HG03439 (cell line): ENCODE results near the gene ZNF138.
"Not testable (repeated sequence)": the region's sequence is repeated elsewhere in the genome, so short reads cannot be mapped to it uniquely, and the experiment has no call there.

Experiments used
- ATAC-seq: cut with Tn5 transposase; IDR thresholded peaks from one replicate; pipeline ENCODE4 v1.9.1; 2021; ENCODE audit warnings: mild to moderate bottlenecking, moderate library complexity; ENCODE audit not compliant: unreplicated experiment

ZNF138 gene

DNA sequence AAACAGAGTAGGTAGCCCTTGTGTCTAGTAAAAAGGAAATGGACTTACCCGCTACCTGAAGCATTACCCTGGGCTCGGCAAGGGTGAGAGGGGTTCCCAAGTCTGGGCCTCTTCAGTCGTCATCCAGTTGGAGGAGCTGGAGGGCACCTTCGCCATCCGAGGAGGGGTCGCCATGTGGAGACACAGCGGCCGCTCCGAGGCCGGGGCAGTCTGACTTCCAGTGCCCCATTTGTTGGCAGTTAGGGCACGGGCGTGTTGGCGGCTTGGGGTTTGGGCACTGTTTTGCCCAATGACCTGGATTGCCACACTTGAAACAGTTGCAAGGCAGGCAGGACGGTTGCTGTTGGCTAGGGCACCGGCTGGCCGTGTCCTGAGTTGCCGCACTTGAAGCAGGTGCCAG lies 43.8 kb downstream of the ZNF138 start:
- ATAC-seq, result not testable (repeated sequence)

DNA sequence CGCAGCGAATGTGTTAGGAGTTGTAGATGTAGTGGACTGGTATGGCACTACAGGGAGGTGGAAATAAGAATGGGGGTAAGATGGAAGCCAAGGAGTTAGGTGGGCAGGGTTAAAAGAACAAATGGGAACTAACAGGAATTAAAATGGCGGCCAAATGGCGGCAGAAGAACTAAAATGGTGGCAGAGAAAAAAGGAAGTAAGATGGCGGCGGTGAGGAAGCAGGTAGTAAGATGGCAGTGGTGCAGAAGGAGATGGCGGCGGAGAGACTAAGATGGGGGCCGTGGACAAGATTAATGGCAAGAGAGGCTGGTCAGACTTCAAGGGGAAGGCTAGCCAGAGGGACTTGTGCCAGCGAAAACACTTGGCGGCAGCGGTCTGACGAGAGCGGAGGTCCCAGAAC lies 44.5 kb downstream of the ZNF138 start:
- ATAC-seq, result no peak

GRCh38 chr7:64839910-64840309 lies 45.7 kb downstream of the ZNF138 start:
- ATAC-seq, result no peak

DNA sequence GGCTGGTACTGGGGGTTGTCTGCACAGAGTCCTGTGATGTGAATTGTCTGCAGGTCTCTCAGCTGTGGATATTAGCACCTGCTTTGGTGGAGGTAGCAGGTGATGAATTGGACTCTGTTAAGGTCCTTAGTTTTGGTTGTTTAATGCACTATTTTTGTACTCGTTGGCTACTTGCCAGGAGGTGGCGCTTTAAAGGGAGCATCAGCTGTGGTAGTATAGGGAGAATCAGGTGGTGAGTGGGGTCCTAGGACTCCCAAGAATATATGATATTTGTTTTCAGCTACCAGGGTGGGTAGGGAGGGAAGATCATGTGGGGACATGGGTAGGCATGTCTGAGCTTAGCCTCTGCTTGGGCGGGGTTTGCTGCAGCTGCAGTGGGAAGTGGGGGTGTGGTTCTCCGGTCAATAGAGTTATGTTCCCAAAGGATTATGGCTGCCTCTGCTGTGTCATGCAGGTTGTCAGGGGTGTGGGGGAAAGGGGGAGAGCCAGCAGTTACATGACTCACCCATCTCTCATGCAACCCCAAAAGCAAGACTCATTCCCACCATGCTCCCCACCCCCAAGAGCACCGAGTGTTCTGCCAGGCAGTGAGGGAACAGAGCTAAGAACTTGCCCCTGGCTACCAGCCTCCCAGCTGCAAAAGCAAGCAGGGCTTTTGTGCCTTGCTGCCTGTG lies 55.2 kb downstream of the ZNF138 start:
- no peak for ATAC-seq

DNA sequence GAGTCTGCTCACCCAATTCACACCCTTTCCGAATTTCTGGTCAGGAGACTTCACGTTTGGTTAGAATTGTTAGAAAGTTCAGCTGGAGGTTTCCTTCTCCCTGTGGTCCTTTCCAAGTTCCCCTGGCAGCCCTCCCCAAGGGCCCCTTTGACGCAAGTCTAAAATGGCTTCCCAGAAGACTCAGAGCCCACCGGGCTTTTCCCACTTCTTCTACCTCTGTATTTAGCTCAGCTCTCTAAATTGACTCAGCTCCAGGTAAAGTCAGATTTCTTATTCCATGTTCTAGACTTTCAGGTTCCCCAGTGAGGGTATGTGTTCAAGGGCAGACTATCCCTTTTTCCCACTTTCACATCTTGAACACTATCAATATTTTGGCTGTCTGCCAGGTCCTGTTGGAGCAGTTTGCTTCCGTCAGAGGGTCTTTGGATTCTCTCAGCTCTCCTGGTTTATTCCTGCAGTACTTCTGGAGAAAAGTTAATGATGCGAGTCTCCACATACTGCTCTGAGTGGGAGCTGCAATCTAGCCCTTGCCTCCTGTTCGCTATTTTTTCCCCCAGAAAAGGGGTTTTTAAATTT lies 55.8 kb downstream of the ZNF138 start:
- ATAC-seq, result no peak

DNA sequence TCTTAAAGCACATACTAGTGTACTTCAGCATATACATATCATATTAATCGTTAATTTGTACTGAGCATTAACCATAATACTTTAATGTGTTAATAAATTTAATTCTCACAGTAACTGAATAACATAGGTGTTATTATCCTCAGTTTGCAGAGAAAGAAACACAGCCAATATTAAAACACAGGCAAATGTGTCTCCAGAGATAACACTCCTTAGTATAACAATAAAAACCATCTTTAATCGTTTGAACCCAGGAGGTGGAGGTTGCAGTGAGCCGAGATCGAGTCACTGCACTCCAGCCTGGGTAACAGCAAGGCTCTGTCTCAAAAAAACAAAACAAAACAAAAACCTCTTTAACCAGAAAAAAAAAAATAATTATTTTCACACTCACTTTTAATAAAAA lies 59.5 kb downstream of the ZNF138 start:
- ATAC-seq, result no peak

DNA sequence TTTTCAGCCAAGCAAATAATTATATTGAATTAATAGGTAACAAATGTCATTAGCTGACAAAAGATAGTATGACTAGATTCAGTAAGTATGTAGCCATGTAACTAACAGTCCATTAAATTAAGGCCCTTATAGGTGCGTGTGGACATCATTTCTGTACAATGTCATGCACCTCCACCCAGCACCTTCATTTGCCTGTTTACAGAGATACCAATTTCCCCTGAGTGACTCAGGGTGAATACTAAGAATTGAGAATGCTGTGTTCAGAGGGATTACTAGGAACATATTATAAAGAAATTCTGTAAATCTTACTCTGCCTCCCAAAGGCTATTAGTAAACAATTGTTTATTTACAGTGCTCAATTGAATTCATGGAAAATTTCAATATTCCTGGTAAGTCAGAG lies 60.7 kb downstream of the ZNF138 start:
- ATAC-seq, result no peak

GRCh38 chr7:64863021-64863420 lies 68.8 kb downstream of the ZNF138 start:
- no peak for ATAC-seq

GRCh38 chr7:64863530-64863929 lies 69.3 kb downstream of the ZNF138 start:
- ATAC-seq, result not testable (repeated sequence)

- ATAC-seq, result no peak
Measured at GRCh38 chr7:64863969-64864368, 69.7 kb downstream of the ZNF138 start.

- ATAC-seq, result no peak
Measured at GRCh38 chr7:64867863-64868440, 73.7 kb downstream of the ZNF138 start.

GRCh38 chr7:64868499-64868898 lies 74.3 kb downstream of the ZNF138 start:
- no peak for ATAC-seq

DNA sequence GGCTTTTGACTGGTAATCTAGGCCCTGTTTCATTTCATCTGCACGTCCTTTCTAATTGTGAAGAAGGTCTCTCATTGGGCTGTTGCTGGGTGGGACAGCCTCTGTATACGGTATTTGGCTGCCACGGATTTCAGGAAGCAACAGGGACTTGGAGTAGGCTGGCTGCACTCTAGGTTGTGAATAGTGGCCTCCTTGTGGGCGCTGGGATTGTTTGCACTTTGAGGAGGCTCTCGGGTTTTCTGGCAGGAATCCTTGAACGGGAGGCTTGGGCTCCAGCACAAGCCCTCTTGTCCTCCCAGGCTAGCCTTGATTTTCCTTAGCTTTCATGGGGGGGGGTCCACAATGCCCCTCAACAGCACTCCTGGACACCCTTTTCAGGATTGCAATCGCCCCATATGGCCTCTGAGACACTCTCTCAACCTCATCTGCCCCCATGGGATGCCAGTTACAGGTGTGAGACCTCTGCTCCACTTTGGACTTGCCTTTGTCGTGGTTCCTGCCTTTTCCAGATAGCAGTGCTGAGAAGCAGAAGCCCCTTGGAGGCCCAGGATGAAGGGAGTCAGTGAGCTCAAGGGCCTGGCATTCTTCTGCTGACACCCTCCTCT lies 75.0 kb downstream of the ZNF138 start:
- ATAC-seq, result no peak

GRCh38 chr7:64869912-64870562 lies 75.8 kb downstream of the ZNF138 start:
- ATAC-seq, result no peak

DNA sequence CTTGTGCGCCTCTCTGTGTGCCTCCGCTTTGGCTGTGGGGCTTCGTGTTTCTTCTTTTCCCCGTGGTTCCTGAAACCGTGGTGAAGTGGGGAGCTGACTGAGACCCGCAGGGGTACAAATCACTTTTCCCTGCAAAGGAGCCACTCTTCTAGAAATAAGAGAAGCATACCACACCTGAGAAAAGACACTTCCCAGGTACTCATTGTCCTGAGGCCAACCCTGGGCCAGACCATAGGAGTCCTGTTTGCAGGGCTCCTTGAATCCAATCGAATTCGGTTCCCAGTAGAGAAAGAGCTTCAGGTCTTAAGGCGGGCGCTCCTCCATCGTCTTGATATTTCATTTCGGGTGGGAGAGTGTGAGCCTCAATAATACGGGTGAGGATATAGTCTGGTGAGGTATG lies 76.4 kb downstream of the ZNF138 start:
- no peak for ATAC-seq

DNA sequence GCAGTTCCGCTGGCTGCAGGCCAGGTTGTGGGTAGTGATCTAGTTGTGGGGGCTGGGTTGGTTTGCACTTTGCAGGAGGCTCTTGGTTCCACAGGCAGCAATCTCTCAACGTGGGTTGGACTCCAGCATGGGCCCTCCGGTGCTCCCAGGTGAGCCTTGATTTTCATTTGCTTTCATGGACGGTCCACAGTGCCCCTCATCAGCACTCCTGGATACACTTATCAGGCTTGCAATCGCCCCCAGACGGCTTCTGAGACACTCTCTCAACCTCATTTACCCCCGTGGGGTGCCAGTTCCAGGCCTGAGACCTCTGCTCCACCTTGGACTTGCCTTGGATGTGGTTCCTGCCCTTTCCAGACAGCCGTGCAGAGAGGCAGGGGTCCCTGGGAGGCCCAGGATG lies 77.5 kb downstream of the ZNF138 start:
- no peak for ATAC-seq

GRCh38 chr7:64872351-64873154 lies 78.3 kb downstream of the ZNF138 start:
- no peak for ATAC-seq

DNA sequence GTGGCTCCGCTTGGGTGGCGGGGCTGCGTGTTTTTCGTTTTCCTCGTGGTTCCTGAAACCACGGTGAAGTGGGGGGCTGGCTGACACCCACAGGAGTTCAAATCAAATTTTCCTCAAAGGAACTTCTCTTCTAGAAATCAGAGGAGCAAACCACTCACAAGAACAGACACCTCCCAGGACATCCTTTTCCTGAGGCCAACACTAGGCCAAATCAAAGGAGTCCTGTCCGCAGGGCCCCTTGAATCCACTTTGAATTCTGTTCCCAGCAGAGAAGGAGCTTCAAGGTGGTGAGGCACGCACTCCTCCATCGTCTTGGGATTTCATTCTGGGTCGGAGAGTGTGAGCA lies 78.9 kb downstream of the ZNF138 start:
- ATAC-seq, result no peak

DNA sequence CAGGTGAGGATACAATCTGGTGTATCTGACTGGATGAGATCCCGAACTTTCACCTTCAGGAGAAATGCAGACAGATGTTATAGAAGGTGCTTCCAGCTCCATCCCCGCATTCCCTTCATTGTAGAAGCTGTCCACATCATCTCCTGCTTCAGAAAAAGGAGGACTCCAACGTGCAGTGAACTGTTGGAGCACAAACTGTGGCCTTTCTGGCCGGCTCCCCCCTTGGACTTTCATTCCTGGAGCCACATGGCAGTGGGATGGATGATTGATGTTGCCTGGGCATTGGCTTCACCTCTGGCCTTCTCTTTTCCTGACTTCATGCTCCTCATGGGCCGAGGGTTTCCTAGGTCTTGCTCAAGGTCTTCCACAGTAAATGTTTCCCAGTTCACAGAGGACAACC lies 79.3 kb downstream of the ZNF138 start:
- ATAC-seq, result no peak

- ATAC-seq, result no peak
Measured at GRCh38 chr7:64874114-64874513, 79.9 kb downstream of the ZNF138 start.
